ENCODE data around the gene MAGI1. TPM values are rescaled to one million over a fixed set of nuclear protein-coding genes. Genes with fewer than 3 reads are reported as not detected.

MAGI1 gene
- total RNA-seq, 1 experiment from 2014 or later = 38.6 TPM

GRCh38 chr3:65827076-65827475, 211.6 kb downstream of the MAGI1 start:
- BruUV-seq (replicated peaks) = no TSS peak
- no peaks in the 10 kb centered on the region for H4K20me1 ChIP-seq (ENCODE audit: insufficient read depth)
- no peak overlapping the region for H3K27ac ChIP-seq (ENCODE audit: low read depth, low read length)
- ChIA-PET CTCF (no interaction called here), RAD21 (ENCODE audit: low non-redundant PET in 1 of 2, low total read pairs in 2 of 2, uncharacterized antibody in 2 of 2, unreplicated experiment in 2 of 2) (no interaction called here), POLR2A (no interaction called here)
- no peak for DNase-seq (ENCODE audit: low read depth, low spot score)
- intact Hi-C loops (cut with micrococcal nuclease) = no loop called here
- no peaks in the 10 kb centered on the region for H3K27me3 ChIP-seq (ENCODE audit: insufficient read depth, low read length)
- no peaks in the 10 kb centered on the region for H3K36me3 ChIP-seq (ENCODE audit: control insufficient read depth in 1 of 2, insufficient read depth in 2 of 2, low read length in 2 of 2)
- H3K79me2 ChIP-seq (ENCODE audit: insufficient read depth, low read length) = 0 out of 2 replicates have a peak, but pooled peaks cover 3% of the 10 kb centered on the region
- H3K4me2 ChIP-seq (ENCODE audit: low read length) = no peak overlapping the region
- no peaks in the 10 kb centered on the region for H3K9me3 ChIP-seq (ENCODE audit: control insufficient read depth in 1 of 2, insufficient read depth in 1 of 2, low read depth in 1 of 2, low read length in 2 of 2)
- TF ChIP-seq SIN3A (IDR thresholded peaks at IDR 0.05; ENCODE audit: low read depth) (no peak), SRF (IDR thresholded peaks at IDR 0.05; ENCODE audit: low read depth) (no peak)
- no peak overlapping the region for H2AFZ ChIP-seq (ENCODE audit: low read depth, low read length, poor library complexity, severe bottlenecking)
- H3K4me1 ChIP-seq (ENCODE audit: control insufficient read depth in 1 of 2, insufficient read depth in 2 of 2, low read length in 2 of 2) = peaks cover 11 to 15% of the 10 kb centered on the region in 2 experiments
- no peak for ATAC-seq
- no peak overlapping the region for H3K9ac ChIP-seq (ENCODE audit: low read length)
- H3K9me2 ChIP-seq (ENCODE audit: insufficient read depth) = no peaks in the 10 kb centered on the region
- H3K4me3 ChIP-seq (replicated peaks in 1 of 2; ENCODE audit: low read depth in 1 of 2, low read length in 2 of 2) = no peak overlapping the region

GRCh38 chr3:65824166-65824565, 214.6 kb downstream of the MAGI1 start:
- no TSS peak for BruUV-seq (replicated peaks)
- POLR2A ChIA-PET = no interaction called here

More at GRCh38 chr3:65824166-65824565, 214.6 kb downstream of the MAGI1 start:
- 0 out of 2 replicates have a peak, but pooled peaks cover under 1% of the 10 kb centered on the region for H3K79me2 ChIP-seq (ENCODE audit: insufficient read depth, low read length)
- ChIA-PET CTCF (no interaction called here), RAD21 (ENCODE audit: low non-redundant PET in 1 of 2, low total read pairs in 2 of 2, uncharacterized antibody in 2 of 2, unreplicated experiment in 2 of 2) (no interaction called here)
- H3K27ac ChIP-seq (ENCODE audit: low read depth, low read length) = no peak overlapping the region
- H3K4me3 ChIP-seq (replicated peaks in 1 of 2; ENCODE audit: low read depth in 1 of 2, low read length in 2 of 2) = no peak overlapping the region
- no peaks in the 10 kb centered on the region for H4K20me1 ChIP-seq (ENCODE audit: insufficient read depth)
- H3K4me1 ChIP-seq (ENCODE audit: control insufficient read depth in 1 of 2, insufficient read depth in 2 of 2, low read length in 2 of 2) = peaks cover 7 to 8% of the 10 kb centered on the region in 2 experiments
- DNase-seq (ENCODE audit: low read depth, low spot score) = no peak
- intact Hi-C loops (cut with micrococcal nuclease) = no loop called here
- no peaks in the 10 kb centered on the region for H3K36me3 ChIP-seq (ENCODE audit: control insufficient read depth in 1 of 2, insufficient read depth in 2 of 2, low read length in 2 of 2)
- no peaks in the 10 kb centered on the region for H3K27me3 ChIP-seq (ENCODE audit: insufficient read depth, low read length)
- ATAC-seq = no peak
- no peaks in the 10 kb centered on the region for H3K9me2 ChIP-seq (ENCODE audit: insufficient read depth)
- no peak overlapping the region for H3K4me2 ChIP-seq (ENCODE audit: low read length)
- no peak overlapping the region for H2AFZ ChIP-seq (ENCODE audit: low read depth, low read length, poor library complexity, severe bottlenecking)
- no peak overlapping the region for H3K9ac ChIP-seq (ENCODE audit: low read length)
- no peaks in the 10 kb centered on the region for H3K9me3 ChIP-seq (ENCODE audit: control insufficient read depth in 1 of 2, insufficient read depth in 1 of 2, low read depth in 1 of 2, low read length in 2 of 2)
- TF ChIP-seq SP1 (IDR thresholded peaks at IDR 0.05; ENCODE audit: low read depth) = no peak
- TF ChIP-seq RAD21 (IDR thresholded peaks at IDR 0.05; ENCODE audit: low read depth) = no peak
- no peak for TF ChIP-seq ZFX (IDR thresholded peaks at IDR 0.05)
- TF ChIP-seq ZNF274 (IDR thresholded peaks at IDR 0.05; ENCODE audit: low read depth, low read length) = no peak
- no peak for TF ChIP-seq POLR2AphosphoS5 (IDR thresholded peaks at IDR 0.05; ENCODE audit: low read depth, low read length)
- no peak for TF ChIP-seq YY1 (IDR thresholded peaks at IDR 0.05; ENCODE audit: extremely low read depth, insufficient replicate concordance, low read depth, low read length)
- no peak for TF ChIP-seq CTCF (IDR thresholded peaks at IDR 0.05 in 2 of 3, conservative IDR thresholded peaks at IDR 0.05 in 1 of 3; ENCODE audit: borderline replicate concordance in 1 of 3, insufficient read depth in 1 of 3, low read depth in 2 of 3, low read length in 2 of 3)
- no peak for TF ChIP-seq EZH2phosphoT487 (IDR thresholded peaks at IDR 0.05; ENCODE audit: borderline replicate concordance)
- TF ChIP-seq EZH2 (IDR thresholded peaks at IDR 0.05) = no peak
- TF ChIP-seq SRF (IDR thresholded peaks at IDR 0.05; ENCODE audit: low read depth) = no peak
- TF ChIP-seq SIN3A (IDR thresholded peaks at IDR 0.05; ENCODE audit: low read depth) = no peak
